GM13977 (cell line): Measurements from ENCODE around the gene NELL1.

Experiments used
- DNase-seq: peaks from one replicate; pipeline ENCODE4 v3.0.0; 2012; ENCODE audit warnings: low spot score
- in situ Hi-C: fragments of 300-500 bp; cut with MboI; formaldehyde crosslinking; loops from one replicate; pipeline ENCODE4 v1.12.0; 2022; ENCODE audit warnings: low sequenced_read_pairs, low pct_unique_long_range_greater_than_20kb, mixed read lengths, inconsistent platforms; ENCODE audit not compliant: unreplicated experiment
- TF ChIP-seq, protein P1 (sequence below): IDR thresholded peaks from 2 replicates; pipeline ENCODE4 v1.5.1; 2012; ENCODE audit warnings: mild to moderate bottlenecking, control low read depth; ENCODE audit not compliant: insufficient read depth; ENCODE audit errors: extremely low read depth, missing control alignments

The NELL1 gene

DNA sequence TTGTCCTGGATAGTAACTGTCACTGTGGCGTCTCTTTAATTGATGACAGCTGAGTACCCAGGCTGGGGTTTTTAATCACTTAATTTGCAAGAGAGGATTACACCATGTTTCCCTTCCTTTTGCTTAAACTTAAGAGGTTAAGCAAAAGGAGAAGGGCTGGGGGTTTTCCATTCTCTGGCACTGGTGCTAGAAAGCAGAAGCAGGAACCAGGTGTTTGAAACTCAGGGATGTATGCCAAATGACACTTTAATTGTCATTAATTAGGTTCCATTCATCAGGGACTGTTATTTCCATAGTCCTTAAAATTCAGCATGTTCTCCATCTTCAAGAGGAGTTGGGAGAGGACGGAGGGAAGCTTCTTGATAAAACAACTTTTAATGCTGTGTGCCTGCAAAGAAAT, 746.2 kb downstream of the NELL1 start:
- no peak for DNase-seq
- TF ChIP-seq, protein P1, sequence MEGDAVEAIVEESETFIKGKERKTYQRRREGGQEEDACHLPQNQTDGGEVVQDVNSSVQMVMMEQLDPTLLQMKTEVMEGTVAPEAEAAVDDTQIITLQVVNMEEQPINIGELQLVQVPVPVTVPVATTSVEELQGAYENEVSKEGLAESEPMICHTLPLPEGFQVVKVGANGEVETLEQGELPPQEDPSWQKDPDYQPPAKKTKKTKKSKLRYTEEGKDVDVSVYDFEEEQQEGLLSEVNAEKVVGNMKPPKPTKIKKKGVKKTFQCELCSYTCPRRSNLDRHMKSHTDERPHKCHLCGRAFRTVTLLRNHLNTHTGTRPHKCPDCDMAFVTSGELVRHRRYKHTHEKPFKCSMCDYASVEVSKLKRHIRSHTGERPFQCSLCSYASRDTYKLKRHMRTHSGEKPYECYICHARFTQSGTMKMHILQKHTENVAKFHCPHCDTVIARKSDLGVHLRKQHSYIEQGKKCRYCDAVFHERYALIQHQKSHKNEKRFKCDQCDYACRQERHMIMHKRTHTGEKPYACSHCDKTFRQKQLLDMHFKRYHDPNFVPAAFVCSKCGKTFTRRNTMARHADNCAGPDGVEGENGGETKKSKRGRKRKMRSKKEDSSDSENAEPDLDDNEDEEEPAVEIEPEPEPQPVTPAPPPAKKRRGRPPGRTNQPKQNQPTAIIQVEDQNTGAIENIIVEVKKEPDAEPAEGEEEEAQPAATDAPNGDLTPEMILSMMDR = no peak
- in situ Hi-C loops = no loop called here

DNA sequence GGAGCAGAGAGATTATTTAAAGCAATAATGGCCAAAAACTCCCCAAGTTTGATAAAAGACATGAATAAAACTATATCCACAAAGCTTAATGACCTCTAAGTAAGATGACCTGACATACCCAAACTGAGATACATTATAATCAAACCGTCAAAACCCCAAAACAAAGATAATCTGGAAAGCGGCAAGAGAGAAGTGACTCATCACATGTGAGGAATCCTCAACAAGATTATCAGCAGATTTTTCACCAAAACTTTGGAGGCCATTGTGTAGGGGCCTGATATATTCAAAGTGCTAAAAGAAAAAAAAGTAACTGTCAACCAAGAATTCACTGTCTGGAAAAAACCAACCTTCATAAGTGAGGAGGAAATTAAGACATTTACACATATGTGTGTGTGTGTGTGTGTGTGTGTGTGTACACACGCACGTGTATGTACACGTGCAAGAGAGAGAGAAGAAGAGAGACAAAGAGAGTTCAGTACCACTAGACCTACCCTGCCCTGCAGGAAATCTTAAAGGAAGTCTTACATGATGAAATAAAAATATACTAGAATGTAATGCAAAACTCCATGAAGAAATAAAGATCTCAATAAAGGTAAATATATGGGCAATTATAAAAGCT, 752.4 kb downstream of the NELL1 start:
- no peak for DNase-seq
- TF ChIP-seq, protein P1 = no peak
- in situ Hi-C loops = no loop called here

- TF ChIP-seq, protein P1 = no peak
- in situ Hi-C loops = no loop called here
- no peak for DNase-seq
These were observed 757.5 kb downstream of the NELL1 start for GRCh38 chr11:21426931-21427330.

DNA sequence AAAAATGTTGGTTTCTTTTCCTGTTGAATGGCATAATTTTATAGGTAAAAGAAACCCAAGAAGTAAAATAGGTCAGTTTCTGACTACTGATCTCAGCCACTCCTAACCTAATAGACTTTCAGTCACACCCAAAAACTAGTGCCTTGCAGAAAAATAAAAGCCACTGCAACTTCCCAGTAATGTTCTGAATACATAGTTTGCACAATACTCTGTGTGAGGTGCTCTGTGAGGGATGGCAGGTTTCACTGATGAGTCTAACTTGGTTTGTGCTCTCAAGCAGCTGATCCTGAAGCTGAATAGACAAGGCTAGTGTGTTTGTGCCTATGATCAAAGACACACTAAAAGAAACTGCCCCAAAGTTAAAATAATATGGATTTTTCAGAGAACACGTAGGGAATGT, 758.3 kb downstream of the NELL1 start:
- in situ Hi-C loops = no loop called here
- no peak for DNase-seq
- TF ChIP-seq, protein P1 = no peak

- TF ChIP-seq, protein P1 = no peak
- in situ Hi-C loops = no loop called here
- DNase-seq = no peak
These were observed 759.4 kb downstream of the NELL1 start for GRCh38 chr11:21428796-21429195.

DNA sequence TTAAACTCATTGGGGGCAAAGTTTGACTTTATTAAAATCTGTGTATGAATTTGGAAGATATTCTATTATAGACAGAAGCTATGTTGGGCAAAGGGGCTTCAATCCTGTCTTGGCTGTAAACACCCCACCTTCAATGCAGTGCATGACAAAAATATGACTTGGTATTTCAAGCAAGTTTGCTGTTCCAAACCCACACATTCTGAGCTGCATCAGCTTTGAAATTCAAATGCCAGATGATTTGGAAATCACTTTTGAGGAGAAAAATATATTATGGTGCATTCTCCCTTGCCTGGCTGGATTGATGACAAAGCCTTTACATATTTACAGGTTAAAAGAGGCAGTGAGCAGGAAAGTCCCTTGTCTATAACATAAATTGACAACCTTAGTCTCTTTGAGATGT, 760.0 kb downstream of the NELL1 start:
- in situ Hi-C loops = no loop called here
- TF ChIP-seq, protein P1 = no peak
- DNase-seq = no peak
